ENCODE results near the gene BPIFA1.

The BPIFA1 gene

DNA sequence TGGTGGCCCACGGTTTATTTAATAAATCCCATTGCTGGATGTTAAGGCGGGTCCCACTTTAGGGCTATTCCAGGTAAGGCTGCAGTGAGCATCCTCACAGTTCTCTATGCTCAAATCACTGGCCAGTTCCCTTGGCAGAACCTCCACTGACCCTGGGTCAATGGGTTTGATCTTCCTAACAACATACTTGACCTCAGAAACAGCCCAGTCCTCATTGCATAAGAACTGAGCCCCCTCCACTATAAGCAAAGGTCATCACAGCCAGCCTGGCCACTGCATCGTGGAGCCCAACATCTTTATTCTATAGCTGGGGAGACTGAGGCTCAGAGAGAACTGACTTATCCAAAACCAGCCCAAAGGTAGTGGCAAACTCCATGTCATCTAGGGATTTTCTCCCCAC lies 42.9 kb downstream of the BPIFA1 start:
- TF ChIP-seq, protein P1, sequence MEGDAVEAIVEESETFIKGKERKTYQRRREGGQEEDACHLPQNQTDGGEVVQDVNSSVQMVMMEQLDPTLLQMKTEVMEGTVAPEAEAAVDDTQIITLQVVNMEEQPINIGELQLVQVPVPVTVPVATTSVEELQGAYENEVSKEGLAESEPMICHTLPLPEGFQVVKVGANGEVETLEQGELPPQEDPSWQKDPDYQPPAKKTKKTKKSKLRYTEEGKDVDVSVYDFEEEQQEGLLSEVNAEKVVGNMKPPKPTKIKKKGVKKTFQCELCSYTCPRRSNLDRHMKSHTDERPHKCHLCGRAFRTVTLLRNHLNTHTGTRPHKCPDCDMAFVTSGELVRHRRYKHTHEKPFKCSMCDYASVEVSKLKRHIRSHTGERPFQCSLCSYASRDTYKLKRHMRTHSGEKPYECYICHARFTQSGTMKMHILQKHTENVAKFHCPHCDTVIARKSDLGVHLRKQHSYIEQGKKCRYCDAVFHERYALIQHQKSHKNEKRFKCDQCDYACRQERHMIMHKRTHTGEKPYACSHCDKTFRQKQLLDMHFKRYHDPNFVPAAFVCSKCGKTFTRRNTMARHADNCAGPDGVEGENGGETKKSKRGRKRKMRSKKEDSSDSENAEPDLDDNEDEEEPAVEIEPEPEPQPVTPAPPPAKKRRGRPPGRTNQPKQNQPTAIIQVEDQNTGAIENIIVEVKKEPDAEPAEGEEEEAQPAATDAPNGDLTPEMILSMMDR (IDR thresholded peaks at IDR 0.05; ENCODE audit: low read depth, low read length): no peak
- Histone ChIP-seq H3K27ac (no peak overlapping the region), H3K27me3 (ENCODE audit: insufficient read depth, low read depth, severe bottlenecking) (no peaks in the 10 kb centered on the region), H3K36me3 (no peaks in the 10 kb centered on the region), H3K4me3 (ENCODE audit: low read depth, low read length) (no peak overlapping the region), H3K9me3 (ENCODE audit: severe bottlenecking) (no peaks in the 10 kb centered on the region)
- DNase-seq: no peak

DNA sequence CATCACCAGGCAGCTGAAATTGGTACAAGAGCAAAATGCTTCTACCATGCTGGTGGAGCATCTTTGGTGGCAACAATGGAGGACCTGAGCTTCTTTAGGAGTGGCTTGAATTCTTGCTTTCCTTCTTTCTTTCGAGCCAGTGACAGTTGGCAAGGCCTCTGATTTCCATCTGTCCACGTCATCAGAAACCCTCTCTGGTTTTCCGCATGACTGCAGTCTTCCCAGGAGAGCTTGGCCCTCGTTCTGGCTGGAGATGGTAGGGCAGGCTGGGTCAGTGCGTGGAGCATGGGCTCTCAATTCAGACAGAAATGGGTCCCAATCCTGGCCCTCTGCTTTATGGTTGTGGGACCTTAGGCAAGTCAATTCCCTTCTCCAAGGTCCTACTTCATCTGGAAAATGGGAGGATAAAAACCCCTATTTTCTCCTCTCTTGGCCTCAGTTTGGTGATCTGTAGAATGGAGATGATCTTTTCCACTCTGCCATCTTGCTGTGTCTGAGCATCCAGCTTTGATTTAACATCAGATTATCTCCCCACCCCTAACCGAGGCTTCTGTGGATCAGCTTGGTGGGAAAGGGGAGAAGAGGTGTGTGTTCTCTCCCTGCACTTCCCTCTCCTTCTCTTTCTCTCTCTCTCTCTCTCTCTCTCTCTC lies 43.6 kb downstream of the BPIFA1 start:
- DNase-seq: no peak
- TF ChIP-seq, protein P1 (IDR thresholded peaks at IDR 0.05; ENCODE audit: low read depth, low read length): no peak
- Histone ChIP-seq H3K27ac (no peak overlapping the region), H3K4me3 (ENCODE audit: low read depth, low read length) (no peak overlapping the region), H3K27me3 (ENCODE audit: insufficient read depth, low read depth, severe bottlenecking) (no peaks in the 10 kb centered on the region), H3K36me3 (no peaks in the 10 kb centered on the region), H3K9me3 (ENCODE audit: severe bottlenecking) (no peaks in the 10 kb centered on the region)

DNA sequence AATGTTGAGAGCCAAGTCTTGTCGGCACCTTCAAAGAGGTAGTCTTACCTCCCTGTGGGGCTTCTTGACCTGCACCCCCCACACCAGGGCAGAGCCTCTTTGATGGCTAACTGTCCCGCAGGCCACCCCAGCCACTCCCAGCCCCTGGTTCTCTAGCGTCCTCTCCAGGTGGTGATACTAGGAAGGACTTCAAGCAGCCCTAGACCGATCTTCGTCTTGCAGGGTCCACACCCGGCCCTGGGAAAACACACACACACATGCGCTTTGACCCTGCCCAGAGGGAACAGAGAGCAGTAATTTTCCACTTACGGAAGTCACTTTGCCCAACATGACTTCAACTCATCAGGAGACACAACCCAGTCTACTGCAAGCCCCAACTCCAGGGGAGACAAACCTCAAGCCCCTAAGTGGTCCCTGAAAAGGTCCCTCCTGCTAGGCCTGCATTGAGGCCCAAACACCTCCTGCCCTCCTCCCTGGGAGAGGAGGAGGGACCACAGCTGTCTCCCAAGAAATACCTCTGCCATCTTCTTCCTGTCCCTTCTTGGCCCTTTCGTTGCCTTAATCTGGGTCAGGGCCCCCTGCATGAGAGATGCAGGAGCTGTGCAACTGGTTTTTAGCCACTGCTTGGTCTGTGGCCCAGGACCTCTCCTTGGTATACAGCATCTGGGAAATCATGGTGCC lies 44.3 kb downstream of the BPIFA1 start:
- Histone ChIP-seq H3K9me3 (ENCODE audit: severe bottlenecking) (no peaks in the 10 kb centered on the region), H3K36me3 (no peaks in the 10 kb centered on the region), H3K27ac (no peak overlapping the region), H3K4me3 (ENCODE audit: low read depth, low read length) (no peak overlapping the region), H3K27me3 (ENCODE audit: insufficient read depth, low read depth, severe bottlenecking) (no peaks in the 10 kb centered on the region)
- no peak for DNase-seq
- TF ChIP-seq, protein P1 (IDR thresholded peaks at IDR 0.05; ENCODE audit: low read depth, low read length): no peak

DNA sequence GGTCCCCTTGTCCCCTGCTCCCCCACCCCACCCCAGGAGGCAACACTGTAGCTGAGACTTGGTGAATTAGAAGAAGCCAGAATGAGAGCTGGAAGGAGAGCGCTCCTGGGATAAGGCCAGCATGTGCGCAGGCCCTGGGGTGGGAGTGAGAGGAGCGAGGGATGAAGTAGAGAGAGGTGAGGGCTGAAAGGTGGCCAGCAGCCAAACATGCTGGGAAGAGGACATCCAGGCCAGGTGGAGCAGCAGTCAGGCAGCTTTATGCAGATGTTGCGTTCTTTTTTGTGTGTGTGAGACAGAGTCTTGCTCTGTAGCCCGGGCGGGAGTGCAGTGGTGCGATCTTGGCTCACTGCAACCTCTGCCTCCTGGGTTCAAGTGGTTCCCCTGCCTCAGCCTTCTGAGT lies 45.0 kb downstream of the BPIFA1 start:
- H3K4me3 ChIP-seq (ENCODE audit: low read depth, low read length): no peak overlapping the region
- H3K27me3 ChIP-seq (ENCODE audit: insufficient read depth, low read depth, severe bottlenecking): no peaks in the 10 kb centered on the region
- DNase-seq: no peak
- no peaks in the 10 kb centered on the region for H3K36me3 ChIP-seq
- H3K27ac ChIP-seq: no peak overlapping the region
- TF ChIP-seq, protein P1 (IDR thresholded peaks at IDR 0.05; ENCODE audit: low read depth, low read length): no peak
- no peaks in the 10 kb centered on the region for H3K9me3 ChIP-seq (ENCODE audit: severe bottlenecking)

DNA sequence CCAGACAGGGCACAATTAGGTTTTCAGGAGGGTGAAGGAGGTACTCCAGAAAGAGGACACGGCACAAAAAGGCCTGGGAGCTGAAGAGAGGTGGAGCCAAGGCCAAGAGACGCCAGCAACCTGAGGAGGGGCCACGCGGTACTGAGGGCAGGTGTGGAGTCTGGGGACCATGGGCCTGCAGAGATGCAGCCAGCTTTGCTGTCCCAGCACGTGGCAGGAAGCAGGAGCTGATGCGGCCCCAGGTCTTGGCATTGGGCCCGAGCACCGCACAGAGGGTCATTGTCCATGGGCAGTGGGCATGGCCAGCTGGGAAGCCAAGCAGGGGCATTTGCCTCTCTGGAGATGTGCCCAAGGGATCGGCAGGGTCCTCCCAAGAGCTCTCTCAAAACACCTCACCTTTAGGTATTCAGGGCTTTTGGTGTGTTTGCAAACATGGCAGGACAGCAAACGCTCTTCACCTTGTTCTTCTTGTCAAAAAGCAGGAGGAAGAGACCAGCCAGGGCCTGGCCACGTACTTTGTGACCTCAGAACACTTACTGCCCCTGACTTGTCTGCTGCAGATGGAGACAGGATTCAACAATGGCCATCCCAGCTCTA lies 45.9 kb downstream of the BPIFA1 start:
- Histone ChIP-seq H3K4me3 (ENCODE audit: low read depth, low read length) (no peak overlapping the region), H3K27ac (no peak overlapping the region), H3K36me3 (no peaks in the 10 kb centered on the region), H3K27me3 (ENCODE audit: insufficient read depth, low read depth, severe bottlenecking) (no peaks in the 10 kb centered on the region), H3K9me3 (ENCODE audit: severe bottlenecking) (no peaks in the 10 kb centered on the region)
- no peak for DNase-seq
- TF ChIP-seq, protein P1 (IDR thresholded peaks at IDR 0.05; ENCODE audit: low read depth, low read length): no peak
